GM19240 (cell line): Measurements from ENCODE around the gene MBD3.

ENCODE experiments used
- DNase-seq: peaks from one replicate; pipeline ENCODE4 v3.0.0; 2011; ENCODE audit warnings: low spot score; ENCODE audit not compliant: insufficient read length

The MBD3 gene

DNA sequence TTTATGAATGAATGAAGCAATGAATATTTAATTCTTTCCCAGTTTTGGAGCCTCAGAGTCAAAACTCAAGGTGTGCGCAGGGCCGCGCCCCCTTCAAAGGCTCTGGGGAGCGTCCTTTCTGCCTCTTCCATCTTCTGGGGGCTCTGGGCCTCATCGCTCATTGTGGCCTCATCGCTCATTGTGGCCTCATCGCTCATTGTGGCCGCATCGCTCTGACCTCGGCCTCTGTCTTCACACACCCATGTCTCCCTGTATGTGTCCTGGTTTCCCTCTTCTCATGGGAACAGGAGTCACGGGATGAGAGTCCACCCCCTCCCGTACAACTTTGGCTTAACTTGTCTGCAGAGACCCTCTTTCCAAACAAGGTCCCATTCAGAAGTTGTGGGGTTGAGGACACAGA is 21.3 kb downstream of the MBD3 start:
- DNase-seq = no peak

DNA sequence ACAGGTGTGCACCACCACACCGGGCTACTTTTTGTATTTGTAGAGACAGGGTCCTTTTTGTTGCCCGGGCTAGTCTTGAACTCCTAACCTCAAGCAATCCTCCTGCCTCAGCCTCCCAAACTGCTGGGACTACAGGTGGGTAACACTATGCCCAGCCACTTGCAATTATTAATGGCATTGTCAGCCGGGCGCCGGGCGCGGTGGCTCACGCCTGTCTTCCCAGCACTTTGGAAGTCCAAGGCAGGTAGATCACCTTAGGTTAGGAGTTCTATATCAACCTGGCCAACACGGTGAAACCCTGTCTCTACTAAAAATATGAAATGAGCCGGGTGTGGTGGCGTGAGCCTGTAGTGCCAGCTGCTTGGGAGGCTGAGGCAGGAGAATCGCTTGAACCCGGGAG is 21.8 kb downstream of the MBD3 start:
- no peak for DNase-seq

DNA sequence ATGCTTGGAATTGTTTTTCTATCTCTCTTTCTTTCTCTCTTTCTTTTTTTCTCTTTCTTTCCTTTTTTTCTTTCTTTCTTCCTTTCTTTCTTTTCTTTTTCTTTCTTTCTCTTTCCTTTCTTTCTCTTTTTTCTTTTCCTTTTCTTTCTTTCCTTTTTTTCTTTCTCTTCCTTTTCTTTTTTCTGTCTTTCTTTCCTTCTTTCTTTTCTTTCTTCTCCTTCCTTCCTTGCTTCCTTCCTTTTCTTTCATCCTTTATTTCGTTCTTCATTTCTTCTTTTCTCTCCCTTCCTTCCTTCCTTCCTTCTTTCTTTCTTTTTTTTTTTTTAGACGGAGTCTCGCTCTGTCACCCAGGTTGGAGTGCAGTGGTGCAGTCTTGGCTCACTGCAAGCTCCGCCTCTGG is 22.7 kb downstream of the MBD3 start:
- no peak for DNase-seq

- DNase-seq = peak; percentile 98
Observed at GRCh38 chr19:1568320-1569019, 24.2 kb downstream of the MBD3 start, which contains the start of gene MEX3D. TSS of gene MEX3D (minus strand) at chr19:1568325. CDS start at chr19:1568058, 267 bp downstream.

DNA sequence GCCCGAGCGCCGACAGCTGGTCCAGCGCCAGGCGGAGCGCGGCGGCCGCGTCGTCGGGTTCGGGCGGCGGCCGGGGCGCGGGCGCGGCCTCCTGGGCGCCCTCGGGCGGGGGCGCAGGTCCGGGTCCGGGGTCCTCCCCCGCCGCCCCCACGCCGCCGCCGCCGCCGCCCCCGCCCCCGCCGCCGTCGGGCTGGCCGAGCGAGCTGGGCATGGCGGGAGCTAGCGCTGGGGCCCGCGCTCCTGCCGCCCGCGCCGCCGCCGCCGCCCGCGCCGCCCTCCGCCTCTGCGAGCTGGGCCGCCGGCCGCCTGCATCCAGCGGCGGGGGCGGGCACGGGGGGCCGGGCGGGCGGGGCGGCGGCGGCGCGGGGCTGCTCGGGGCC is 24.8 kb downstream of the MBD3 start:
- no peak for DNase-seq

DNA sequence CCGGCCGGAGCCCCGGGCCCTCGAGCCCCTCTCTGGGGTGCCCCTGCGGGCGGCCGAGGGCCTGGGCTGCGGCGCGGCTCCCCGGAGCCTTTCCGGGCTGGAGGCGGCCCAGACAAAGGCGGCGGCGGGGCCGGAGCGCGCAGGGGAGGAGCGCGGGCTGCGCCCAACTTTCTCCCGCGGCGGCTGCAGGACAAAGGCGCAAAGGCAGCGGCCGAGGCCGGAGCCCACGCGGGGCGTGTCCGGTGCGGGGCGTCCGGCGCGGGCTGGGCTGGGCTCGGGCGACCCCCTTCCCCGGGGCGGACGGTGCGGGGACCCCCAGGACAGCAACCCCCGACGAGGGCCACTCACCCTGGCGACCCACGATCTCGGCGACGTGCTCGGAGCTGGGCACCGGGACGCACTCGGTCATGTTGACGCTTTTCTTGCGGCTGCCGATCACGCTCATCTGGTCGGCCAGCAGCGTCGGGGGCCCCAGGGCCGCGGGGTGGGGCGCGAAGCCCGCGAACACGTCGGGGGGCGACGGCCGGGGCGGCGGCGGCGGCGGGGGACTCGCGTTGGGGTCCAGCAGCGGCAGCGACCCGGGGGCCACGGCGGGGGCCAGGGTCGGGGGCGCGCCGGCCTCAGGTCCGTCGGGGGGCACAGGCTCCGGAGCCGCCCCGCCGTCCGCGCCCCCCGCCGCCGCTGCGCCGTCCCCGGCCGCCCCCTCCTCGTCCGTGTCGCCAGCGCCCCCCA is 25.4 kb downstream of the MBD3 start:
- DNase-seq = no peak

DNA sequence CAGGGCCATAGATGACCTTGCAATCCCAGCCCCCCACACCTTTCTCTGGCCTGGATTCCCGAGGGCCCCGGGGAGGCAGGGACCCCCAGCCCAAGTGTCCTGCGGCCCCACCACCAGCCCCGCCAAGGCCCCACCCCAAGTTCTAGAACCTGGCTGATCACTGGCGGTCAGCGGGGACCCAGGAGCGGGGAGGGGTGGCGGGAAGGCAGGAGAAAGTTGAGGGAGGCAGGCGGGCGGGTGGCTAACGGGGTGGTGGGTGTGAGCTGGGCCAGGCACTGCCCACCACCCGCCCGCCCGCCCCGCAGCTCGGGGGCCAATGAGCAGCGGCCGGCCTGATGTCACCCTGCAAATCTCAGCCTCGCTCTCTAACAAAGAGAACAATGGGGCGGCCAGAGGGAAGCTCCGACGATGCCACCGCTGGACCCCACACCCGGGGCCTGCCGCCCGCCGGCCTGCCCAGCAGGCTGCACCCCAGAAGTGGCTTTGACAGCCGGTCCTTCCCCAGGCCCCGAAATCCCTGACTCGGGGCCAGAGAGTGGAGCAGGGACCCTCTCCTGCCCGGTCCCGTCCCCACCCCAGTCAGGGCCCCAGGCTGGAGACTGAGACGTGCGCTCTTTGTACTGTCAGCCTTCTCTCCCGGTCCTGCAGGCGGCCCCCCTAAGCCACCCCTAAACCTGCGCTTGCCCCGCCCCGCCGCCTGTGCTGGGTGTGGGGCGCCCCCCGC is 26.1 kb downstream of the MBD3 start:
- no peak for DNase-seq

GRCh38 chr19:1563251-1563650 is 29.4 kb downstream of the MBD3 start:
- no peak for DNase-seq

- DNase-seq = no peak
Observed at GRCh38 chr19:1561236-1561842, 31.3 kb downstream of the MBD3 start.

DNA sequence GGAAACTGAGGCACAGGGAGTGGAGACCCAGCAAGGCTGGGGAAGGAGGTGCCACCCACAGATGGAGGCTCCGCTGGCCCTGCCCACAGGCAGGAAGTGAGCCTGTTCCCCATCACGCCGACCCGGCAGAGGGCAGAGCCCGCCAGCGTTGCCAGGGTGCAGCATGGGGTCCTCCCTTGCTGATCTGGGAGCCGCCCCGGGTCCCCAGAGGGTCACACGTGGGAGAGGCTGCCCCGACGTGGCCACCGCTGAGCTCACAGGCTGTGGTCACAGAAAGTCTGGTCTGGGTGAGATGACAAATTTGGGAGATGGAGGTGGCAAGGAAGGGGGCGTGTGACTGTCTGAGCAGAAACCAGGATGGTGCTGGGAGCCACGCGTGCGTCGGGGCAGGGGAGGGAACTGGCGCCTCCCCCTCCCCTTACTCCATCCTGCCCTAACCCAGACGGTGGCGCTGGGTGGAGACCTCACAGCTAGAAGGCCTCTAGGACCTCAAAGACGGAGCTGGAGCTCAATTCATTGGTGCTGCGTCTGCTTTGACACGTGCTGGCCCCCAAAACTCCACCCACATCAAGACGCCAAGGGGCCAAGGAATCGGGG is 32.3 kb downstream of the MBD3 start:
- DNase-seq = no peak

GRCh38 chr19:1558552-1558951 is 34.1 kb downstream of the MBD3 start:
- DNase-seq = no peak

- DNase-seq = no peak
Observed at GRCh38 chr19:1556390-1557070, 36.1 kb downstream of the MBD3 start.

DNA sequence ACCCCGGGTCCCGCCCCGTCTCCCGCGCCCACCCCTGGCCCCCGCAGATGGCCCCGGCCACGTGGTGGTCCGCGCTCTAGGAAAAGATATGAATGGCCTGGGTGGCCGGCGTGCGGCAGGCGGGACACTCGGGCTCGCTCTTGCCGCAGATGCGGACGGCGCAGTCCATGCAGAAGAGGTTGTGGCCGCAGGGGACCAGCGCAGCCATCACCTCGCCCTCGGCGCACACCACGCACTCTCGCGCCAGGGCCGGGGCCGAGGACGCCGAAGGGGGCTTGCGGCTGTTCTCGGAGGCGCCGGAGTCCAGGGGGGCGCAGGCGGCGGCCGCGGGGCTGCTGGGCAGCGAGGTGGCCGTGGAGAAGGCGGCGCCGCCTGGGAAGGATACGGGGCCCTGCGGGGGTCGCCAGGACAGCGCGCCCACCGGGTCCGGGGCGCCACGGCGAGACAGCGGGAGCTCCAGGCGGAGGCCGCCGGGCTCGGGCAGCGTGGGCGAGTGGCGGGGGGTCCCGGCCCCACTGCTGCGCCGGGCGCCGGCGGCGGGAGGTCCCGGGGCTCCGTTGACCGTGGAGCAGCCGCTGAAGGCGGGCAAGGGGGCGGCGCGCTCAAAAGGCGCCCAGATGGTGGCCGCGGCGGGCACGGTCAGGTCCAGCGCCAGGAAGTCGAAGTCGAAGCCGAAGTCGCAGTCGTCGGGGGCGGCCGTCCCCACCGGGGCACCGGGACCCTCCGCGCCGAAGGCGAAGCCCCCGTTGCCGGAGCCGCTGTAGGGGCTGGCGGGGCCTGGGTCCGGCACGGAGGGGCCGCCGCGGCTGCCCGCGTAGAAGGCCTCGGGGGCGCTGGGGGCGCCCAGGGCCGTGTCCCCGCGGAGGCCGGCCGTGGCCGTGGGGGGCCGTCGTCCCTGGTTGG is 36.9 kb downstream of the MBD3 start:
- DNase-seq = no peak

GRCh38 chr19:1554968-1555367 is 37.7 kb downstream of the MBD3 start:
- DNase-seq = no peak

DNA sequence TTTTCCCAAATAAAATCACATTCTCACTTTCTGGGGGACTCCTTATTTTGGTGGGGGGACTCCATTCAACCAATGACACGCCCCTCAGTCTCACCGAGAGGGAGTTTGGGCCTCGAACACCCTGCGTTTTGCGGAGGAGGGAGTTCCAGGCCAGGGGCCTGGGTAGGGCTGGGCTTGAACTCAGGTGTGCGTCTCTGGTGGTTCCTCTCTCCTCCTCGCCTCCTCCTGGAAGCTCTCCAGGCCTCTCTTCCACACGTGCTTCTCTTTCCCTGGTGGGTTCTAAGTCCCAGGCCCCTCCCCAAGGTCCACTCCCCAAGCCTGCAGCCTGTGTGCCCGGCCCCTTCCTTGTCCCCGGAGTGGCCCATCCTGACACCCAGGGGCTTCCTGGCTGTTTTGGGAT is 39.2 kb downstream of the MBD3 start:
- no peak for DNase-seq

DNA sequence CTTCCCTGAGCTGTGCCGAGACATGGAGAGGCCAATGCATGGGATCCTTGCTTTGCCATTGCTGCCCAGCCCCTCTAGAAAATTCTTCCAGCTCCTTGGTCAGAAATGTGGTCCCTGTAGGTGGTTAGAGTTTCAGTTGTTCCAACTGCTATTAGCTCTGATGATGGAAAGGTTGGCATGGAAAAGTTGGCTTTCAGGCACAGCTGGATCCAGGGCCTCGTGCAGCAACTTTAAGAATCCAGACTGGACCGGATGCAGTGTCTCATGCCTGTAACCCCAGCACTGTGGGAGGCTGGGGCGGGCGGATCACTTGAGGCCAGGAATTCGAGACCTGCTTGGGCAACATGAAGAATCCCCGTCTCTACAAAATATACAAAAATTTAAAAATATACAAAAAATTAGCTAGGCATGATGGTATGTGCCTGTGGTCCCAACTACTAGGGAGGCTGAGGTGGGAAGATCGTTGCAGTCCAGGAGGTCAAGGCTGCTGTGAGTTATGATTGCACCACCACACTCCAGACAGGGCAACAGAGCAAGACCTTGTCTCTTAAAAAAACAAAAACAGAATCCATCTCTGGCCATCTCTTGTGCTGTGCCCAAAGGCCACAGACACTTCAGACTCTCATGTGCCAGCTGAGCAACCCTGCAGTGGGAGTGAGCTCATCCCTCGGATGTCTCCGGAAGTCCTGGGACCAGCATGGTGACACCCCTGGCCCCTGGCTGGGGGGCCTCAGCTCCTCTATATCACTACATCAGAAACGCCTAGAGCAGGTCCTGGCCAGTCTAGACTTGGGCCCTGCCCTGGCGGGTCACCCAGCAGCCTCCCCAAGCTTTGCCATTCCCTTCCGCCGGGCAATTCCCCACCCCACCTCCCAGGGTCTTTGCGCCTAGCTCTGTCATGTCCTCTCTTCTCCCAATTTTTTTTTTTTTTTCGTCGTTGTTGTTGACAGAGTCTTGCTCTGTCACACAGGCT is 41.3 kb downstream of the MBD3 start:
- no peak for DNase-seq

- DNase-seq = no peak
Observed at GRCh38 chr19:1549332-1549945, 43.2 kb downstream of the MBD3 start.

DNA sequence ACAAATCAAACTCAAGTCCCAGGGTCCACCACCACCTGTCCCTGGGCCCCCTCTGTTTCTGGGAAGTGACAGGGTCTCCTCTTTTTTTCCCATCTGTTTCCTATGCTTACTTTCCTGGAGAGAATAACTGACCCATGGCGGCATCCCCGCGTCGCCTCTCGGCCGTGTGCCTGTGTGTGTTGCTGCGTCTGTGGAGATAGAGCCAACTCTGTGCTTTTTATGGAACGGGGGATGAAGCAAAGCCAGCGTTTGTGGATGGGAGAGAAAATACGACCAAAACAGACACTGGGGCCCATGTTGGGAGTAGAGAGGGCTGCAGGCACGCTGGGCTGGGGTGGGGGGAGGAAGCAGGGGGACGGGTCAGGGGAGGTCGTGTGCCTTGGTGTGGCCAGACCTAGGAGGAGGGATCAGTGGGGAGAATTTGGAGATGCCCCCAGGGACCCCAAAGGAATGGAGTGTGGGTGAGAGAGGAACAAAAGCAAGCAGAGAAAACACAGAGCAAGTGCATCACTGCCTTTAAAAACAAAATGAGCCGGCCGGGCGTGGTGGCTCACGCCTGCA is 52.2 kb downstream of the MBD3 start:
- no peak for DNase-seq
